Psoas muscle (tissue), 8 donors: ENCODE results near the gene ADAMTSL3. TPM values are rescaled to one million over a fixed set of nuclear protein-coding genes. Genes with fewer than 3 reads are reported as not detected.
A peak's percentile ranks its signal among the peaks of the same experiment; 100 is the strongest.

Experiments used
- ATAC-seq, 4 donors: fragments of 200-7000 bp; cut with Tn5 transposase; one replicate each; pipeline ENCODE4 v1.9.1; 2020; ENCODE audit warnings: moderate library complexity in 3 of 4, mild to moderate bottlenecking in 2 of 4
- DNase-seq, 2 donors: peaks; one replicate each; pipeline ENCODE4 v3.0.0-alpha.2; 2020
- H3K27ac ChIP-seq: fragments of 200-600 bp; one replicate; pipeline ENCODE4 v1.8.0; 2022
- H3K27me3 ChIP-seq, 3 donors: fragments of 200-600 bp in 1 of 3; one replicate each; pipeline versions ENCODE4 v1.6.1 to v1.8.0; 2013 to 2022; ENCODE audit warnings: low read length in 2 of 3, mild to moderate bottlenecking in 2 of 3, moderate library complexity in 1 of 3; ENCODE audit not compliant: insufficient read depth in 3 of 3
- H3K36me3 ChIP-seq, 2 donors: fragments of 200-600 bp in 1 of 2; one replicate each; pipeline versions ENCODE4 v1.6.1 to v1.8.0; 2013 to 2022; ENCODE audit warnings: low read depth in 1 of 2, mild to moderate bottlenecking in 1 of 2, moderate library complexity in 1 of 2; ENCODE audit not compliant: insufficient read depth in 1 of 2
- H3K4me1 ChIP-seq: fragments of 200-600 bp; one replicate; pipeline ENCODE4 v1.8.0; 2022
- H3K4me3 ChIP-seq: fragments of 200-600 bp; one replicate; pipeline ENCODE4 v1.8.0; 2022; ENCODE audit warnings: mild to moderate bottlenecking
- H3K9me3 ChIP-seq: fragments of 200-600 bp; one replicate; pipeline ENCODE4 v1.8.0; 2022
- CTCF ChIP-seq: fragments of 200-600 bp; IDR thresholded peaks from one replicate; pipeline ENCODE4 v1.8.0; 2022; ENCODE audit warnings: antibody characterized with exemption
- WGBS, 3 donors: extraction: QIAGEN DNeasy Blood & Tissue Kit; methylation state at CpG; one replicate each; pipeline versions ENCODE4 v1.1.6 to v1.1.7; 2013; 5-methylcytosine and 5-hydroxymethylcytosine counted together
- intact Hi-C, 2 donors: fragments of 100-400 bp; cut with DNase I; formaldehyde crosslinking; loops; one replicate each; pipeline versions ENCODE4 v1.11.0 to v1.14.2; 2022
- polyA plus RNA-seq, 3 donors: library from polyadenylated mRNA; stranded (reverse); fragments of 200-250 nt; gene quantifications; one replicate each; pipeline ENCODE4 v1.2.3, GENCODE V29; 2013
- total RNA-seq, 4 donors: library from RNA; stranded (reverse); fragmentation: NEBNext Ultra II Directional in 2 of 4; extraction: Animal tissue kit (Norgen Biotek cat#: 25700) in 2 of 4; gene quantifications; one replicate each; pipeline versions ENCODE4 v1.2.1 to v1.2.4, GENCODE V29; 2021 to 2023
- donor health status: healthy with polysubstance abuse.
- donor health status: DM: no; HTN: no; CAD: no; lungs with moderate emphysema.
- donor health status: Bipolar disorder and iron deficiency.
- donor health status: healthy.
- donor health status: DM: yes; HTN: yes; CAD: no.
- donor health status: DM: no; HTN: no; CAD: no.
- donor health status: DM: no; HTN: no; CAD: no.
- donor health status: DM: yes; HTN: yes; CAD: no.

Gene ADAMTSL3
- total and polyA plus RNA-seq, 7 donors: 0.35 to 12.8 (median 2.1) TPM

- H3K4me1 ChIP-seq: no peaks in the 10 kb centered on the region
- DNase-seq: no peak
- no peaks in the 10 kb centered on the region for H3K36me3 ChIP-seq
- no peak for TF ChIP-seq CTCF
- intact Hi-C loops: no loop called here
- no peaks in the 10 kb centered on the region for H3K27me3 ChIP-seq
- H3K27ac ChIP-seq: no peak overlapping the region
- H3K4me3 ChIP-seq: no peak overlapping the region
- 96 to 99% (median 97%) methylated on average over 2 of the region's 2 CpGs for WGBS, 3 donors
- no peak for ATAC-seq
- H3K9me3 ChIP-seq: no peaks in the 10 kb centered on the region
Measured at GRCh38 chr15:83897037-83897436, 243.1 kb downstream of the ADAMTSL3 start.

- 78 to 82% (median 81%) methylated on average over 2 of the region's 2 CpGs for WGBS, 3 donors
- TF ChIP-seq CTCF: no peak
- ATAC-seq: no peak
- Histone ChIP-seq H3K9me3 (no peaks in the 10 kb centered on the region), H3K27me3 (no peaks in the 10 kb centered on the region), H3K27ac (no peak overlapping the region), H3K4me1 (no peaks in the 10 kb centered on the region), H3K4me3 (no peak overlapping the region), H3K36me3 (no peaks in the 10 kb centered on the region)
- intact Hi-C loops: no loop called here
- DNase-seq: no peak
Measured at GRCh38 chr15:83898361-83898760, 244.4 kb downstream of the ADAMTSL3 start.

GRCh38 chr15:83899670-83900069, 245.7 kb downstream of the ADAMTSL3 start:
- H3K36me3 ChIP-seq: no peaks in the 10 kb centered on the region
- H3K4me1 ChIP-seq: no peaks in the 10 kb centered on the region
- ATAC-seq (peak in 2 of 4 donors; percentile 44 to 52), DNase-seq (no peak)
- H3K27me3 ChIP-seq: no peaks in the 10 kb centered on the region
- no peak for TF ChIP-seq CTCF
- no peak overlapping the region for H3K4me3 ChIP-seq
- 25 to 55% (median 26%) methylated on average over 2 of the region's 2 CpGs for WGBS, 3 donors
- no peak overlapping the region for H3K27ac ChIP-seq
- no peaks in the 10 kb centered on the region for H3K9me3 ChIP-seq
- intact Hi-C loops: no loop called here

- no peak overlapping the region for H3K27ac ChIP-seq
- 22 to 34% (median 23%) methylated on average over 11 of the region's 11 CpGs for WGBS, 3 donors
- no peaks in the 10 kb centered on the region for H3K4me1 ChIP-seq
- H3K36me3 ChIP-seq: peaks cover 0 to 4% of the 10 kb centered on the region in 2 donors
- ATAC-seq: peak; percentile 40 to 68 (median 54)
- H3K9me3 ChIP-seq: peaks cover 3% of the 10 kb centered on the region
- no peak overlapping the region for H3K4me3 ChIP-seq
- no peak for TF ChIP-seq CTCF
- intact Hi-C loops: no loop called here
- no peaks in the 10 kb centered on the region for H3K27me3 ChIP-seq
- no peak for DNase-seq
Measured at GRCh38 chr15:83904107-83905040, 250.5 kb downstream of the ADAMTSL3 start.
